ENCODE results near the gene C1orf167.

The C1orf167 gene

GRCh38 chr1:11767922-11768704, 6.1 kb downstream of the C1orf167 start:
- DNase-seq: no peak

DNA sequence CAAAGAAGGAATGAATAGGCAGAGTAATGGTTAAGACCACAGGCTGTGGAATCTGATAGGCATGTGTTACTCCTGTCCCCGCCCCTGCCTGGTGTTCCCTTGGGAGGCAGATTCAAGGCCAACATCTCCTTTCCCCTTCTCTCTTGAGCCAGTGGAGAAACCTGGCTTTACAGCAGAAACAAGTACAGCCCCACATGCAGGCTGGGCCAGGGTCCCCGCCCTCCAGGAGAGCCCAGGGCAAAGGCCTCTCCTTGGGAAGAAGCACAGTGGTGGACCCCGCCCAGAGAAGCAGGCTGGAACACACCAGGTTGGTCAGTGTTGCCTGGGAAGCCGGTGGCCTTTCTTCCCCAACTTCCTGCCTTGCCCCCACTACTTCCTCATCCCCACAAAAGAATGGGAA, 6.8 kb downstream of the C1orf167 start:
- DNase-seq: no peak

- no peak for DNase-seq
Observed at GRCh38 chr1:11769274-11769673, 7.3 kb downstream of the C1orf167 start.

DNA sequence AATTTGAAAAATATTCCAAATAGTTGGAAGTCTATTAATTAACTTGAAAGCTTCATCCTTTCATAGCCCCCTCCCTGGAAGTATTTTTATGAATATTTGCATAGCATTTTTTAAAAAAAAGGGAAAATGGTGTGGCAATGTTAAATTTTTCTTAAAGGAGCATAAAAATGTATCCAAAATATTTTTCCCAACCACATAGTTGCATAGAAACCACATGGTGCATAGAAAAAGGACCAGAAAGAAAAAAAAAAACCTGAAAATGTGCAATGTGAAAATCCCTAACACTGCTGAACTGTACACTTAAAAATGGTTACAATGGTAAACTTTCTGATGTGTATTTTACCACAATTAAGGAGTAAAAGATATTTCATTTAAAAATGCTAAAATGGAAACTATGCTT, 8.0 kb downstream of the C1orf167 start:
- DNase-seq: no peak

- DNase-seq: no peak
Observed at GRCh38 chr1:11771481-11772043, 9.6 kb downstream of the C1orf167 start.

- DNase-seq: no peak
Observed at GRCh38 chr1:11772458-11772857, 10.5 kb downstream of the C1orf167 start.

DNA sequence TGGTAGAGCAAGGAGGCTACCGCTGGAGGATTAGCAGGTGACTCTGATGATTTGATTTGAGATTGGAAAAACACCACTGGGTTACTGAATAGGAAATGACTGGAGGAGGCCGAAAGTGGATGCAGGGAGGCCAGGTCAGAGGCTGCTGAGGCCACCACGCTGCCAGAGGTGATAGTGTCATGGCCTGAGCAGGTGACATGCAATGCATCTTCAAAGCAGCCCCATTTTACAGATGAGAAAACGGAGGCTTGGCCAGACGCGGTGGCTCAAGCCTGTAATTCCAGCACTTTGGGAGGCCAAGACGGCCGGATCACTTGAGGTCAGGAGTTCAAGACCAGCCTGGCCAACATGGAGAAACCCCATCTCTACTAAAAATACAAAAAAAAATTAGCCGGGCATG, 12.8 kb downstream of the C1orf167 start:
- no peak for DNase-seq

DNA sequence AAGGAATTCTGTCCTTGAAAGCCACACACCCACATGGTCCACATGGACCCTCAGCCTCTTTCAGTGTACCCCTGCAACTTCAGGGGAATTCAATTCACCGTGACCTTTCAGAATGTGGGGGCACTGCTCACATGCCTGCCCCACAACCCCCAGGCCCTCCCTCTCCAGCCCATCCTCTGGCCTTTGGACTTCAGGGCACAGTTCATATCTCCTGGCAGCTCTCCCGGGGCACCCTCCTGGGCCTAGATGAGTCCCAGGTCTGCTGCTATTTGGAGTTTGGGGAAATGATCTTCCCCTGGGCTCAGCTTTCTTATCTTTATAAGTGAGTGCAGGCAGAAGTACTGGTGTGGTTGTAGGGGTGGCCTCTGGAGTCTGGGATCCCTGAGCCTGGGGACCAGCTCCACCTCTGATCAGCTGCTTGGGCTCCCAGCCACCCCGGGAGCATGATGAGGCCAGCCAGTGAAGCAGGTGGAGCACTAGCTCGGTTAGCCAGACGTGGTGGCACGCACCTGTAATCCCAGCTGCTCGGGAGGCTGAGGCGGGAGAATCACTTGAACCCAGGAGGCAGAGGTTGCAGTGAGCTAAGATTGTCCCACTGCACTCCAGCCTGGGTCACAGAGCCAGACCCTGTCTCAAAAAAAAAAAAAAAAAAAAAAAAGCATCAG, 15.8 kb downstream of the C1orf167 start:
- no peak for DNase-seq

- no peak for DNase-seq
Observed at GRCh38 chr1:11778336-11778735, 16.3 kb downstream of the C1orf167 start.

DNA sequence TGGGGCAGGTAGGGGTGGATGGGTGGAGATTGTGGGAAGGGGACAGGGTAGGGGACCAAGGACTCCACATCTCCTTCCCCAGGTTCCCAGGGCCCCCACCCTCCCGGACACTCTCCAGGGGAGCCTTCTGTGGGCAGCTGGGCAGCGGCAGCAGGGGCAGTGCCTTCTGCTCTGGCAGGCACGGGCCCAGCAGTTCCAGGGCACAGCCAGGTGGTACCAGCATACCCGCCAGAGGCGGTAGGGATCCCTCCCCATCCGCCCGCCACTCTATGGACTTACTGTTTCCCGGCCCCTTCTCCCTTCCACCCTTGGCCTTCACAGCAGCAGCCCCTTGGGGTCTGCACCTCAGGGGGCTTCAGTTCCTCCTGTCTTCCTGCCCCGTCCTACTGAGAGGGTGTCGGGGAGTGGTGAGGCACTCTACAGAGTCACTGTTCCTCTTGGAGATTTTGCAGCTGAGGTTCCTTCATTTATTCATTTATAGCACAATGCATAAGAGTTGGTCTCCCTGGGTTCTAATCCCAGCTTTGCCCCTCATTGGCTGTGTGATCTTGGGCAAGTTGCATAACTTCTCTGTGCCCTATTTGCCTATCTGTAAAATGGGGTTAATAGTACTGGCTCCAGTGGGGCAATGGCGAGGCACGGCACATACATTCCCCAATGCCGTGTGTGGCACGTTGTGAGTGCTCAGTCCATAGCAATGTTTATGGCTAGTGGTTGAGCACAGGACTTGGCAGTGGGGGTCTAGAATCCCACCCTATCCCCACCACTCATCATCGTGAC, 17.0 kb downstream of the C1orf167 start:
- DNase-seq: no peak

GRCh38 chr1:11779715-11780379, 17.9 kb downstream of the C1orf167 start:
- no peak for DNase-seq

DNA sequence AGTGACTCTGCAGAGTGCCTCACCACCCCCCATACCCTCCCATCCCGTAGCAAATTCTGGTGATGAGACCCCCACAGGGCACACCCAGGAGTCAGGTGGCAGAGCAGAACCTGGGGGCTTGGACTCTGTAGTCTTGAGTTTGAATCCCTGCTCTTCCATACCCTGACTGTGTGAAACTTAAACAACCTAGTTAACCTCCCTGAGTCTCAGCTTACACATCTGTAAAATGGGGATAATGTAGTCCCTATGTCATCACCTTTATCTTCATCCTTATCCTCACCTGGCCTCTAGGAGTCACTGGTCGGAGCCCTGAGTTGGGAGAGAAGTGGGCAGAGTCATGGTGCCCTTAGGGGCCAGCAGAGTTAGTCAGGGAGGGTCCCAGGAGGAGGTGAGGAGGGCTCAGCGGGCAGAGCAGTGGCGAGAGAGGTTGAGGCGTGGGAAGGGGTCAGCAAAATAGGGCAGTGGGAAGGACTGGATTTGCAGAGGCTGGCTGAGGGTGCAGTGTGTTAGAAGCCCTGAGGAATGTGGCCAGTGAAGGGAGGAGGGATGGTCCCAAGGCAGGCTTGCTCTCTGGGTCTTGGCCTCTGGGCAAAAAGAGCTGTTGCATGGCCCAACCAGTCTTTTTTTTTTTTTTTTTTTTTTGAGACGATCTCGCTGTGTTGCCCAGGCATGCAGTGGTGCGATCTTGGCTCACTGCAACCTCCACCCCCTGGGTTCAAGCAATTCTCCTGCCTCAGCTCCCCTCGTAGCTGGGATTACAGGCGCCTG, 18.6 kb downstream of the C1orf167 start:
- no peak for DNase-seq

DNA sequence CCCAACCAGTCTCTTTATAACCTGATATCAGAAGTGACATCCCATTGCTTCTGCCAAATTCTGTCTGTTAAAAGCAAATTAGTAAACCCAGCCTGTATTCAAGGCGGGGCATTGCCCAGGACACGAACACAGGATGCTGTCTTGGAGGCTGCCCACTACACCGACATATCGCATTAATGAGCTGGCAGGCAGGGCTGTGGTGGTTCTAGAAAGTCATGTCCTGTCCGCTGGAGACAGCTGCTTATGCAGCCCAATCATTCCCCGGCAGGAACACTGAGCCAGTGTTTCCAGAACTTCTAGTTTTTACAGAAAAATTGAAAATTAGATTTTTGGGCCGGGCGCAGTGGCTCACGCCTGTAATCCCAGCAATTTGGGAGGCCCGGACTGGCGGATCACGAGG, 19.3 kb downstream of the C1orf167 start:
- no peak for DNase-seq

- DNase-seq: no peak
Observed at GRCh38 chr1:11782127-11782708, 20.2 kb downstream of the C1orf167 start.

- DNase-seq: no peak
Observed at GRCh38 chr1:11783556-11783955, 21.6 kb downstream of the C1orf167 start.

DNA sequence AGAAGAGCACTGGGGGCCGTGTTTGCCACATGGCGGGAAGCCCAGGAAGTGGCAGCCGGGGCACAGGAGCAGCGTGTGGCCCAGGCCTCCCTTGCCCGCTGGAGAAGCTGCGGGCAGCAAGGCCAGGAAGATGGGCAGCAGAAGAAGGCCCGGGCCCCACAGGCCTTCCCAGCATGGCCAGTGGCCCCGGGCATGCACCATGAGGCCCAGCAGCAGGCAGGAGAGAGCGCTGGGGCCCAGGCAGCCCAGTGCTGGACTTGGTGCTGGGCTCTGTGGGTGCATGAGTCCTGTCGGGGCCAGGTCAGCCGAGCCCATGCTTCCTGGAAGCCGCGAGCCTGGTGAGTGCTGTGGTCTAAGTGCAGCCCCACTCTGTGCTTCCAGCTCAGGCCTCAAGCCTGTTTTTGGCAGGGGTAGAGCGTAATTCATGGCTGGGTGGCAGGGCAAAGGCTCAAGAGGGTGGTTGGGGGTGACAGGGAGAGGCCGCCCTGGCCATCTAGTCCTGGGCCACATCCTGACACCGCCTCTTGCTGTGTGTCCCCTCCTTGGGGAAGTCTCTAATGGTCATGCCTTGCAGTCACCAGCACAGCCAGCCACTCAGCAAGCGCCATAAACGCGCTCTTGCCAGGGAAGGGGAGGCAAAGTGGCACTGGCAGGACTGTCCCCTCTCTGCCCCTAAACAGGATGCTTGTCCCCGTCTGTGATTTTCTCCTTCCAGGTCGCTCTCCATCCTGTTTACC, 22.4 kb downstream of the C1orf167 start:
- no peak for DNase-seq

DNA sequence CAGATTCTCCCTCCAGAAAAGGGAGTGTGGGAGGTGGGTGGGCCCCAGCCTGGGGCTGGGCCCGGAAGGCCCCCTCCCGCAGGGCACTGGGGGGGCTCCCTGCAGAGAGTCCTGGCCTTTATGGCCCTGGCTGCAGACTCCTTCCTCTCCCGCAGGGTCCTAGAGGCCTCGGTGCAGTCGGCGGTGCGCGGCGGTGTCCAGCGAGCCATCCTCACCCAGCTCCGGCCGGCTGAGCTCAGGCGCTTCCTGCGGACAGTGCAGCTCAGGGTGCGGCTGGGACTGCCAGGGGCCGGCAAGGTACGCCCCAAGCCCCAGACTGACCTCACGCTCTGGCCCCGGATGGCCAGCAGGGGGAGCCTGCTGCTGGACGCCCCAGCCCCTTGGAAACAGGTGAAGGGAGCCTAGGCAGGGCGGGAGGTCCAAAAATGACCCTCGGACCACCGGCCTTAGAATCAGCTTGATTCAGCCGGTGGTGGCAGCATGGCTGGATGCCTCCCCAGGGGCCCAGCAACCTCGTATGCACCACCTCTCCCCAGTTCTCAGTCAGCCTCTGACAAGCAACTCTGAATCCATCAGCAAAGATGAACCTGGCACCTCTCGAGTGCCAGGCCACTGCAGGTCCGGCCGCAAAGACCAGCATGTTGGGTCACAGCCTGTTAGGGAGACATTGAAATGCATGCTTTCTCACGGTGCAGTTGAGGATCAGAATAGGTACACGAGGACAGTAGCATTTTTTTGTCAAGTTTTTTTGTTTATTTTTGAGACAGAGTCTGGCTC, 23.2 kb downstream of the C1orf167 start:
- DNase-seq: peak; percentile 79

- no peak for DNase-seq
Observed at GRCh38 chr1:11786168-11786567, 24.2 kb downstream of the C1orf167 start.

GRCh38 chr1:11787251-11787803, 25.3 kb downstream of the C1orf167 start:
- DNase-seq: no peak

Measured in retina (tissue), 1 donor.